Suprapubic skin (tissue), 4 donors: ENCODE results near the gene CNOT6L.

Source experiments
- CTCF ChIP-seq, 2 donors: fragments of 200-600 bp in 1 of 2; fragments of 450-650 bp in 1 of 2; sonication (generic) in 1 of 2; IDR thresholded peaks; one replicate each; pipeline ENCODE4 v1.5.1; 2016 to 2019; ENCODE audit warnings: antibody characterized with exemption in 2 of 2, mild to moderate bottlenecking in 1 of 2, moderate library complexity in 1 of 2
- POLR2A ChIP-seq, 2 donors: fragments of 450-650 bp; IDR thresholded peaks; one replicate each; pipeline ENCODE4 v1.6.1; 2017; ENCODE audit warnings: antibody characterized with exemption in 2 of 2, mild to moderate bottlenecking in 2 of 2, moderate library complexity in 2 of 2
- POLR2AphosphoS5 ChIP-seq, 3 donors: sonication (generic); formaldehyde crosslinking; IDR thresholded peaks; one replicate each; pipeline ENCODE4 v1.6.1; 2017; ENCODE audit warnings: antibody characterized with exemption in 3 of 3

GRCh38 chr4:77710059-77710458 is 109.1 kb downstream of the CNOT6L start:
- no peak for TF ChIP-seq CTCF (IDR thresholded peaks at IDR 0.05)
- no peak for TF ChIP-seq POLR2AphosphoS5 (IDR thresholded peaks at IDR 0.05)
- no peak for TF ChIP-seq POLR2A (IDR thresholded peaks at IDR 0.05)
